ENCODE results near the gene PLEKHO2. TPM values are rescaled to one million over a fixed set of nuclear protein-coding genes. Genes with fewer than 3 reads are reported as not detected.

PLEKHO2 gene
- total and polyA plus RNA-seq, 10 donors, result 33.9 to 249 (median 141) TPM

GRCh38 chr15:64844576-64845145, 2.9 kb downstream of the PLEKHO2 start:
- Histone ChIP-seq H3K4me1 (peaks cover 42 to 90% (median 79%) of the 10 kb centered on the region in 6 donors), H3K9me3 (no peaks in the 10 kb centered on the region), H3K27ac (peak overlapping the region; percentile 76 to 99 (median 97)), H3K27me3 (replicated peaks in 1 of 7) (no peaks in the 10 kb centered on the region), H3K4me3 (peak overlapping the region; percentile 59 to 99 (median 83)), H3K36me3 (peaks cover 0 to 49% (median 21%) of the 10 kb centered on the region in 6 donors)
- intact Hi-C loops (cut with DNase I; ENCODE audit: low total_unique reads), result loop anchor here (5.0 kb wide), 1 partner anchor 53 kb away; no protein-coding TSS in a partner anchor
- TF ChIP-seq CTCF (IDR thresholded peaks at IDR 0.05 in 8 of 11, conservative IDR thresholded peaks at IDR 0.05 in 3 of 11), result no peak
- TF ChIP-seq POLR2AphosphoS5 (IDR thresholded peaks at IDR 0.05), result no peak
- TF ChIP-seq POLR2A (IDR thresholded peaks at IDR 0.05), result no peak
- DNase-seq, result no peak
- 2 to 14% (median 10%) methylated on average over 6 to 8 of the region's 8 CpGs for WGBS, 5 donors

GRCh38 chr15:64845183-64845611, 3.5 kb downstream of the PLEKHO2 start:
- H3K36me3 ChIP-seq, result peaks cover 0 to 54% (median 27%) of the 10 kb centered on the region in 6 donors
- H3K4me3 ChIP-seq, result peak overlapping the region; percentile 59 to 99 (median 83)
- no peaks in the 10 kb centered on the region for H3K27me3 ChIP-seq (replicated peaks in 1 of 7)
- TF ChIP-seq POLR2A (IDR thresholded peaks at IDR 0.05) (no peak), POLR2AphosphoS5 (IDR thresholded peaks at IDR 0.05) (peak in 2 of 3 donors; percentile 44 to 51)
- WGBS, 5 donors, result 0 to 4% (median 0%) methylated on average over 2 of the region's 2 CpGs
- H3K27ac ChIP-seq, result peak overlapping the region; percentile 76 to 99 (median 97)
- peaks cover 45 to 90% (median 84%) of the 10 kb centered on the region in 6 donors for H3K4me1 ChIP-seq
- intact Hi-C loops (cut with DNase I; ENCODE audit: low total_unique reads), result no loop called here
- no peaks in the 10 kb centered on the region for H3K9me3 ChIP-seq
- DNase-seq, result peak; percentile 85

GRCh38 chr15:64845831-64846595, 4.3 kb downstream of the PLEKHO2 start:
- no peak for DNase-seq
- Histone ChIP-seq H3K4me1 (peaks cover 48 to 90% (median 85%) of the 10 kb centered on the region in 6 donors), H3K36me3 (peaks cover 0 to 62% (median 35%) of the 10 kb centered on the region in 6 donors), H3K27ac (peak overlapping the region; percentile 76 to 99 (median 97)), H3K9me3 (no peaks in the 10 kb centered on the region), H3K27me3 (replicated peaks in 1 of 7) (no peaks in the 10 kb centered on the region), H3K4me3 (peak overlapping the region; percentile 59 to 99 (median 83))
- TF ChIP-seq POLR2AphosphoS5 (IDR thresholded peaks at IDR 0.05), result peak in 1 of 3 donors; percentile 35
- TF ChIP-seq POLR2A (IDR thresholded peaks at IDR 0.05), result no peak
- WGBS, 5 donors, result 35 to 53% (median 41%) methylated on average over 13 of the region's 13 CpGs
- intact Hi-C loops (cut with DNase I; ENCODE audit: low total_unique reads), result no loop called here

GRCh38 chr15:64847016-64847415, 5.3 kb downstream of the PLEKHO2 start:
- Histone ChIP-seq H3K27me3 (replicated peaks in 1 of 7) (no peaks in the 10 kb centered on the region), H3K4me1 (peaks cover 56 to 97% (median 91%) of the 10 kb centered on the region in 6 donors), H3K4me3 (peak overlapping the region; percentile 13 to 99 (median 83)), H3K9me3 (no peaks in the 10 kb centered on the region), H3K36me3 (peaks cover 0 to 72% (median 44%) of the 10 kb centered on the region in 6 donors), H3K27ac (peak overlapping the region; percentile 27 to 99 (median 97))
- intact Hi-C loops (cut with DNase I; ENCODE audit: low total_unique reads), result no loop called here
- DNase-seq, result no peak
- no peak for TF ChIP-seq POLR2A (IDR thresholded peaks at IDR 0.05)
- TF ChIP-seq POLR2AphosphoS5 (IDR thresholded peaks at IDR 0.05), result peak in 1 of 3 donors; percentile 9
- WGBS, 5 donors, result 29 to 69% (median 44%) methylated on average over 3 of the region's 3 CpGs

- no peak for DNase-seq
- TF ChIP-seq CTCF (IDR thresholded peaks at IDR 0.05 in 8 of 11, conservative IDR thresholded peaks at IDR 0.05 in 3 of 11) (no peak), POLR2AphosphoS5 (IDR thresholded peaks at IDR 0.05) (no peak), POLR2A (IDR thresholded peaks at IDR 0.05) (no peak)
- H3K4me1 ChIP-seq, result peaks cover 56 to 100% (median 95%) of the 10 kb centered on the region in 6 donors
- H3K36me3 ChIP-seq, result peaks cover 0 to 77% (median 47%) of the 10 kb centered on the region in 6 donors
- H3K9me3 ChIP-seq, result no peaks in the 10 kb centered on the region
- H3K4me3 ChIP-seq, result peak overlapping the region in 7 of 8 donors; percentile 8 to 99 (median 82)
- H3K27me3 ChIP-seq (replicated peaks in 1 of 7), result no peaks in the 10 kb centered on the region
- WGBS, 5 donors, result 42 to 58% (median 54%) methylated on average over 3 of the region's 3 CpGs
- intact Hi-C loops (cut with DNase I; ENCODE audit: low total_unique reads), result no loop called here
- H3K27ac ChIP-seq, result peak overlapping the region; percentile 27 to 99 (median 97)
These were observed 5.7 kb downstream of the PLEKHO2 start for GRCh38 chr15:64847448-64847847.
